Esophagus squamous epithelium (tissue), 5 donors: ENCODE results near the gene NPHP4. TPM values are rescaled to one million over a fixed set of nuclear protein-coding genes. Genes with fewer than 3 reads are reported as not detected.

Experiments used
- DNase-seq: peaks from one replicate; lab custom pipeline; 2025; lab: John Stamatoyannopoulos, UW
- H3K27ac ChIP-seq, 4 donors: fragments of 200-600 bp; sonication (generic); one replicate each; pipeline ENCODE4 v1.5.1; 2016 to 2019; ENCODE audit warnings: mild to moderate bottlenecking in 1 of 4
- H3K27me3 ChIP-seq, 4 donors: fragments of 200-600 bp; sonication (generic); 1 replicate in 3 of 4; 2 replicates in 1 of 4; pipeline versions ENCODE4 v1.5.1 to v1.6.0; 2017 to 2021; ENCODE audit warnings: antibody characterized with exemption in 1 of 4
- H3K36me3 ChIP-seq, 3 donors: fragments of 200-600 bp; sonication (generic); one replicate each; pipeline ENCODE4 v1.5.1; 2016 to 2019
- H3K4me1 ChIP-seq, 3 donors: fragments of 200-600 bp; sonication (generic); one replicate each; pipeline ENCODE4 v1.5.1; 2017 to 2019
- H3K4me3 ChIP-seq, 4 donors: fragments of 200-600 bp; sonication (generic); 1 replicate in 3 of 4; 2 replicates in 1 of 4; pipeline ENCODE4 v1.5.1; 2016 to 2019; ENCODE audit warnings: mild to moderate bottlenecking in 2 of 4, moderate library complexity in 1 of 4
- H3K9me3 ChIP-seq, 3 donors: fragments of 200-600 bp; sonication (generic); one replicate each; pipeline ENCODE4 v1.5.1; 2016 to 2019
- POLR2A ChIP-seq, 4 donors: fragments of 450-650 bp; IDR thresholded peaks; one replicate each; pipeline ENCODE4 v1.6.1; 2017; ENCODE audit warnings: antibody characterized with exemption in 4 of 4, mild to moderate bottlenecking in 4 of 4, moderate library complexity in 3 of 4
- WGBS, 2 donors: methylation state at CpG; one replicate each; pipeline ENCODE4 v1.1.5; 2018; 5-methylcytosine and 5-hydroxymethylcytosine counted together
- intact Hi-C: fragments of 100-400 bp; cut with DNase I; formaldehyde crosslinking; loops from one replicate; pipeline ENCODE4 v1.15.0; 2022
- total RNA-seq, 4 donors: library from RNA; depleted of rRNA; stranded (reverse); fragments of >200 nt; gene quantifications; one replicate each; pipeline ENCODE4 v1.1.0, GENCODE V29; 2016
- TF ChIP-seq, protein P1 (sequence below), 6 experiments: fragments of 450-650 bp in 4 of 6; fragments of 200-600 bp in 2 of 6; sonication (generic) in 2 of 6; IDR thresholded peaks; one replicate each; pipeline ENCODE4 v1.5.1; 2016 to 2019; ENCODE audit warnings: antibody characterized with exemption in 6 of 6, mild to moderate bottlenecking in 4 of 6, moderate library complexity in 4 of 6
- donor health status: DM: yes; HTN: yes; CAD: no.

NPHP4 gene
- total RNA-seq, 4 donors from 2014 or later, result 2.4 to 8.8 (median 5.3) TPM

DNA sequence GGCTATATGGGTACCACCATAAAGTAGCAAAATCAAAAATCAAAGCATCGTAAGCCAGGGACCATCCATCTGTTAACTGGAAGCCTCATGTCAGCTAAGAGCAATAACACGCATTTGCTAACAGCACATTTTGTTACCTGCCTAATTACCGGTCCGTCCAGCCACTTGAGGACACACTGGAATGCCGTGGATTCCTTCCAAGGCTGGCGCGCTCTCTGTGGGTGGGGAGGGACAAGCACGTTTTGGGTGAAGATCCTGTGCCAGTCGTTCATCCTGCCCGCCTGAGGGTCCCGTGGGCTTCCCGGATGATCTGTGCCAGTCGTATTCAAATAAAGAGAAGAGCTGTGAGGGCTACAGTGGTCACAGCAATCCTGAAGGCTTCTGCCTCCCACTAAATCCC is 6.2 kb downstream of the NPHP4 start:
- H3K27ac ChIP-seq, result no peak overlapping the region
- H3K36me3 ChIP-seq, result peaks cover 0 to 22% (median 0%) of the 10 kb centered on the region in 3 donors
- H3K9me3 ChIP-seq, result no peaks in the 10 kb centered on the region
- no peak overlapping the region for H3K4me3 ChIP-seq
- H3K27me3 ChIP-seq, result no peaks in the 10 kb centered on the region
- peaks cover 4 to 6% (median 5%) of the 10 kb centered on the region in 3 donors for H3K4me1 ChIP-seq
- TF ChIP-seq, protein P1, sequence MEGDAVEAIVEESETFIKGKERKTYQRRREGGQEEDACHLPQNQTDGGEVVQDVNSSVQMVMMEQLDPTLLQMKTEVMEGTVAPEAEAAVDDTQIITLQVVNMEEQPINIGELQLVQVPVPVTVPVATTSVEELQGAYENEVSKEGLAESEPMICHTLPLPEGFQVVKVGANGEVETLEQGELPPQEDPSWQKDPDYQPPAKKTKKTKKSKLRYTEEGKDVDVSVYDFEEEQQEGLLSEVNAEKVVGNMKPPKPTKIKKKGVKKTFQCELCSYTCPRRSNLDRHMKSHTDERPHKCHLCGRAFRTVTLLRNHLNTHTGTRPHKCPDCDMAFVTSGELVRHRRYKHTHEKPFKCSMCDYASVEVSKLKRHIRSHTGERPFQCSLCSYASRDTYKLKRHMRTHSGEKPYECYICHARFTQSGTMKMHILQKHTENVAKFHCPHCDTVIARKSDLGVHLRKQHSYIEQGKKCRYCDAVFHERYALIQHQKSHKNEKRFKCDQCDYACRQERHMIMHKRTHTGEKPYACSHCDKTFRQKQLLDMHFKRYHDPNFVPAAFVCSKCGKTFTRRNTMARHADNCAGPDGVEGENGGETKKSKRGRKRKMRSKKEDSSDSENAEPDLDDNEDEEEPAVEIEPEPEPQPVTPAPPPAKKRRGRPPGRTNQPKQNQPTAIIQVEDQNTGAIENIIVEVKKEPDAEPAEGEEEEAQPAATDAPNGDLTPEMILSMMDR (IDR thresholded peaks at IDR 0.05), result no peak
- TF ChIP-seq POLR2A (IDR thresholded peaks at IDR 0.05), result no peak
- intact Hi-C loops, result no loop called here
- no peak for DNase-seq
- 80 to 86% methylated on average over 9 to 10 of the region's 13 CpGs for WGBS, 2 donors

DNA sequence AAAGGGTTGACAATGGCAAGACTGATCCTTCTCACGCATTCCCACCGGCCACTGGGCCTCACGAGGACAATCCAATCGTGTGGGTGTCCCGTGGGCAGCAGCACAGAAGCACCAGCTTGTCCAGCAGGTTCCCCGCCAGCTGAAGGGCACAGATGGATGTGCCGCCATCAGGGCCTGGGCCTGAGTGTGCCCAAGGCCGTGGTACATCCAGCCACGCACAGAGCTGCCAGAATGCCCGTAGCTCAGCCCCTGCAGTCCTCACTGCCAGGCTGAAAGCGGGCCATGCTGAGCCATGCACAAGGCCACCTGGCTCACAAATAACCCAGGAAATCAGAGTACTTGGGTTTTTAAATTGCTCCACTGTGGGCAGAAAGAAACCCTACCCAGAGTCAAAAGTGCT is 7.0 kb downstream of the NPHP4 start:
- H3K27ac ChIP-seq, result no peak overlapping the region
- WGBS, 2 donors, result 61 to 86% methylated on average over 6 to 8 of the region's 11 CpGs
- intact Hi-C loops, result no loop called here
- no peak for DNase-seq
- peaks cover 0 to 4% (median 0%) of the 10 kb centered on the region in 3 donors for H3K4me1 ChIP-seq
- H3K4me3 ChIP-seq, result no peak overlapping the region
- H3K27me3 ChIP-seq, result no peaks in the 10 kb centered on the region
- no peaks in the 10 kb centered on the region for H3K9me3 ChIP-seq
- TF ChIP-seq, protein P1 (IDR thresholded peaks at IDR 0.05), result no peak
- TF ChIP-seq POLR2A (IDR thresholded peaks at IDR 0.05), result no peak
- peaks cover 0 to 22% (median 0%) of the 10 kb centered on the region in 3 donors for H3K36me3 ChIP-seq

DNA sequence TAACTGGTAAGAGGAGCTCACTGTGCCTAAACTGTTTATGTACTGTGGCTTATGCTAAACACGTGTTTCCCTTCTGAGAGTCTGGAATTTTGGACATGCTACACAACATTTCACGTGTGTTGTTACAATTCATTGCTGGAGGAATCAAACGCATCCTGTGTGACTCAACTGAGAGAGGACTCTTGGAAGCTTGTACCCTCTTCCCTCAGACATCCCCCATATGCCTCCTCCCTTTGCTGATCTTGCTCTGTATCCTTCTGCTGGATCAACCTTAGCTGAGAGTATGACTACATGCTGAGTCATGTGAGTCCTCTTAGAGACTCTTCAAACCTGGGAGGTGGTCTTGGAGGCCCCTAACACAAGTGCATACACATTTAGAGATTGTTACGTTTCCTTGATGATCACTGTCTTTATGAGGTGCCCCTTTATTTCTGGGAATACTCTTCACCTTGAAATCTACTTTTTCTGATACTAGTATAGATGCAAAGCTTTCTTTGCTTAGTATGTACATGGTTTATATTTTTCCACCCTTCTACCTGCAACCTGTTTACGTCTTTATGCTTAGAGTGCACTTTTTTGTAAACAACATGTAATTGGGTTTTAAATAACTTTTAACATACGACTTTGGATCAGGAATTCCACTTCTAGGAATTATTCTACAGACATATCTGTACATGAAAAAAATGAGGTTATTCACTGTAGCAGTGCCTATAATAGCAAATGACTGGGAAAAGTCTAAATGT is 8.7 kb downstream of the NPHP4 start:
- TF ChIP-seq, protein P1 (IDR thresholded peaks at IDR 0.05), result no peak
- TF ChIP-seq POLR2A (IDR thresholded peaks at IDR 0.05), result no peak
- DNase-seq, result no peak
- Histone ChIP-seq H3K27ac (no peak overlapping the region), H3K36me3 (peaks cover 0 to 22% (median 0%) of the 10 kb centered on the region in 3 donors), H3K4me1 (peaks cover 0 to 6% (median 0%) of the 10 kb centered on the region in 3 donors), H3K4me3 (no peak overlapping the region), H3K9me3 (no peaks in the 10 kb centered on the region), H3K27me3 (no peaks in the 10 kb centered on the region)
- WGBS, 2 donors, result 52 to 78% methylated on average over 6 of the region's 6 CpGs
- intact Hi-C loops, result no loop called here

DNA sequence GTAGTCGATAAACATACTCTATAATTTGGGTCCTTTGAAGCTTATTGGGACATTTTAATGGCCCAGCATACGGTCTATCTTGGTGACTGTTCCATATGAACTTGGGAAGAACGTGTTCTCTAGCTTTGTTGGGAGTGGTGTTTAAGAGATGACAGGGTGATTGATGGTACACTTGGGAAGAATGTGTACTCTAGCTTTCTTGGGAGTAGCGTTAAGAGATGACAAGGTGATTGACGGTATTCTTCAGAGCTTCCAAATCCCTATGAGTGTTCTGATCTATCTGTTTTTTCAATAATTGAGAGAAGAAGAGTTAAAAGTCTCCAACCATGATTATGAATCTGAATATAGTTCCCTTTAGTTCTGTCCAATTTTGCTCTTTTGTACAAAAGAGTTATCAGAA is 9.4 kb downstream of the NPHP4 start:
- WGBS, 2 donors, result 30 to 61% methylated on average over 5 of the region's 5 CpGs
- H3K9me3 ChIP-seq, result no peaks in the 10 kb centered on the region
- intact Hi-C loops, result no loop called here
- no peak for TF ChIP-seq POLR2A (IDR thresholded peaks at IDR 0.05)
- TF ChIP-seq, protein P1 (IDR thresholded peaks at IDR 0.05), result no peak
- DNase-seq, result no peak
- H3K27me3 ChIP-seq, result no peaks in the 10 kb centered on the region
- no peak overlapping the region for H3K27ac ChIP-seq
- H3K36me3 ChIP-seq, result peaks cover 0 to 22% (median 0%) of the 10 kb centered on the region in 3 donors
- no peak overlapping the region for H3K4me3 ChIP-seq
- H3K4me1 ChIP-seq, result peaks cover 0 to 6% (median 0%) of the 10 kb centered on the region in 3 donors

DNA sequence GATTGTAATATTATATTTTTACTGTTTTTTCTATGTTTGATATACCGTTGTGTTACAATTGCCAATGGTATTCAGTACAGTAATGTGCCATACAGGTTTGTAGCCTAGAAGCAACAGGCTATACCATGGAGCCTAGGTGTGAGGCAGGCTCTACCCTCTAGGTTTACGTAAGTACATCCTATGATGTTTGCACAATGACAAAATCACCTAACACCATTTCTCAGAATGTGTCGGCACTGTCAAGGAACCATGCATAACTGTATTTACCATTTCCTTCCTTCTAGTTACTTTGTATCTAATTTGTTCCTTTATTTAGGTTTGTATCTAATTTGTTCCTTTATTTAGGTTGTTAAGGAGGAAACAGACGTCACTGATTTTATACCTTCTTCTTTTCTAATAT is 9.9 kb downstream of the NPHP4 start:
- 67 to 72% methylated on average over 4 of the region's 4 CpGs for WGBS, 2 donors
- TF ChIP-seq POLR2A (IDR thresholded peaks at IDR 0.05), result no peak
- TF ChIP-seq, protein P1 (IDR thresholded peaks at IDR 0.05), result no peak
- Histone ChIP-seq H3K4me1 (peaks cover 0 to 6% (median 0%) of the 10 kb centered on the region in 3 donors), H3K27ac (no peak overlapping the region), H3K4me3 (no peak overlapping the region), H3K36me3 (peaks cover 0 to 25% (median 0%) of the 10 kb centered on the region in 3 donors), H3K27me3 (no peaks in the 10 kb centered on the region), H3K9me3 (no peaks in the 10 kb centered on the region)
- intact Hi-C loops, result no loop called here
- DNase-seq, result no peak
